Neural cell (in vitro differentiated cells): ENCODE data around the gene NKAIN2. TPM values are rescaled to one million over a fixed set of nuclear protein-coding genes. Genes with fewer than 3 reads are reported as not detected.

Experiments
- H2AFZ ChIP-seq: fragments of 200-600, 300-800 bp; sonication (generic), shearing (Covaris generic); 2 replicates; pipeline ENCODE4 v1.6.0; 2014; ENCODE audit warnings: low read depth, mild to moderate bottlenecking, antibody characterized with exemption, low read length, moderate library complexity
- H3F3A ChIP-seq: fragments of 200-600 bp; shearing (Covaris generic); 2 replicates; pipeline ENCODE4 v1.6.1; 2016; ENCODE audit warnings: mild to moderate bottlenecking, moderate library complexity, mixed read lengths, antibody characterized with exemption, low read length; ENCODE audit not compliant: insufficient read depth, poor library complexity, severe bottlenecking
- H3K27ac ChIP-seq: fragments of 200-600, 300-800 bp; sonication (generic), shearing (Covaris generic); 2 replicates; pipeline ENCODE4 v1.5.1; 2014; ENCODE audit warnings: mild to moderate bottlenecking, low read length, moderate library complexity
- H3K27me3 ChIP-seq: fragments of 300-800, 200-600 bp; sonication (generic), shearing (Covaris generic); 2 replicates; pipeline ENCODE4 v1.6.0; 2014; ENCODE audit warnings: mild to moderate bottlenecking, low read depth, low read length, moderate library complexity; ENCODE audit not compliant: insufficient read depth
- H3K36me3 ChIP-seq: fragments of 300-800, 200-600 bp; sonication (generic), shearing (Covaris generic); 2 replicates; pipeline ENCODE4 v1.5.1; 2014; ENCODE audit warnings: mild to moderate bottlenecking, antibody characterized with exemption, low read length, moderate library complexity; ENCODE audit not compliant: insufficient read depth
- H3K4me2 ChIP-seq: fragments of 300-800, 200-600 bp; sonication (generic), shearing (Covaris generic); 2 replicates; pipeline ENCODE4 v1.6.0; 2014; ENCODE audit warnings: mild to moderate bottlenecking, low read length
- H3K4me3 ChIP-seq: fragments of 300-800, 200-600 bp; sonication (generic), shearing (Covaris generic); 2 replicates; pipeline ENCODE4 v1.5.1; 2014; ENCODE audit warnings: mild to moderate bottlenecking, low read length, moderate library complexity
- H3K79me2 ChIP-seq: fragments of 200-600 bp; shearing (Covaris generic); replicated peaks from 2 replicates; pipeline ENCODE4 v1.6.0; 2014; ENCODE audit warnings: mild to moderate bottlenecking, low read length, moderate library complexity; ENCODE audit not compliant: insufficient read depth
- H3K9ac ChIP-seq: fragments of 300-800, 200-600 bp; sonication (generic), shearing (Covaris generic); 2 replicates; pipeline ENCODE4 v1.6.1; 2016; ENCODE audit warnings: mild to moderate bottlenecking, low read length, mixed read lengths
- H3K9me2 ChIP-seq: fragments of 200-600 bp; shearing (Covaris generic); 2 replicates; pipeline ENCODE4 v1.6.1; 2016; ENCODE audit warnings: mild to moderate bottlenecking, low read length, mixed read lengths; ENCODE audit not compliant: insufficient read depth
- H3K9me3 ChIP-seq: fragments of 200-600, 300-800 bp; sonication (generic), shearing (Covaris generic); 2 replicates; pipeline ENCODE4 v1.6.1; 2016; ENCODE audit warnings: mild to moderate bottlenecking, mixed run types, low read length, moderate library complexity, mixed read lengths
- H4K20me1 ChIP-seq: fragments of 200-600 bp; shearing (Covaris generic); 2 replicates; pipeline ENCODE4 v1.6.1; 2016; ENCODE audit warnings: mild to moderate bottlenecking, mixed run types; ENCODE audit not compliant: insufficient read depth
- CTCF ChIP-seq: fragments of 450-650 bp; IDR thresholded peaks from 2 replicates; pipeline ENCODE4 v1.5.1; 2014; ENCODE audit warnings: antibody characterized with exemption, mild to moderate bottlenecking, moderate library complexity; ENCODE audit not compliant: poor library complexity, severe bottlenecking
- EP300 ChIP-seq: fragments of 450-650 bp; conservative IDR thresholded peaks from 2 replicates; pipeline ENCODE4 v1.6.1; 2014; ENCODE audit warnings: antibody characterized with exemption, mild to moderate bottlenecking, moderate library complexity; ENCODE audit not compliant: poor library complexity, severe bottlenecking
- EZH2 ChIP-seq: fragments of 200-600, 300-800 bp; shearing (Covaris generic), sonication (generic); IDR thresholded peaks from 2 replicates; pipeline ENCODE4 v1.6.1; 2014; ENCODE audit warnings: antibody characterized with exemption, low read length, borderline replicate concordance, mild to moderate bottlenecking; ENCODE audit not compliant: insufficient read depth, poor library complexity, severe bottlenecking
- MXI1 ChIP-seq: fragments of 450-650 bp; conservative IDR thresholded peaks from 2 replicates; pipeline ENCODE4 v1.6.1; 2014; ENCODE audit warnings: antibody characterized with exemption, mild to moderate bottlenecking; ENCODE audit not compliant: poor library complexity, severe bottlenecking
- POLR2AphosphoS5 ChIP-seq: IDR thresholded peaks from 2 replicates; pipeline ENCODE4 v1.6.1; 2012
- RAD21 ChIP-seq: fragments of 450-650 bp; conservative IDR thresholded peaks from 2 replicates; pipeline ENCODE4 v1.6.1; 2014; ENCODE audit warnings: antibody characterized with exemption, mild to moderate bottlenecking, moderate library complexity
- REST ChIP-seq: IDR thresholded peaks from 2 replicates; pipeline ENCODE4 v1.6.1; 2012; ENCODE audit warnings: borderline replicate concordance
- SMC3 ChIP-seq: fragments of 450-650 bp; conservative IDR thresholded peaks from 2 replicates; pipeline ENCODE4 v1.6.1; 2014; ENCODE audit warnings: antibody characterized with exemption, mild to moderate bottlenecking, moderate library complexity; ENCODE audit not compliant: poor library complexity
- TAF1 ChIP-seq: IDR thresholded peaks from 2 replicates; pipeline ENCODE4 v1.6.1; 2012; ENCODE audit warnings: low read depth
- polyA plus RNA-seq: library from polyadenylated mRNA; depleted of rRNA; stranded (reverse); fragments of >200 nt; gene quantifications from 2 replicates; pipeline ENCODE4 v1.2.3, GENCODE V29; 2014

Gene NKAIN2
- polyA plus RNA-seq, 1 donor from 2014 or later: 23.2 TPM

DNA sequence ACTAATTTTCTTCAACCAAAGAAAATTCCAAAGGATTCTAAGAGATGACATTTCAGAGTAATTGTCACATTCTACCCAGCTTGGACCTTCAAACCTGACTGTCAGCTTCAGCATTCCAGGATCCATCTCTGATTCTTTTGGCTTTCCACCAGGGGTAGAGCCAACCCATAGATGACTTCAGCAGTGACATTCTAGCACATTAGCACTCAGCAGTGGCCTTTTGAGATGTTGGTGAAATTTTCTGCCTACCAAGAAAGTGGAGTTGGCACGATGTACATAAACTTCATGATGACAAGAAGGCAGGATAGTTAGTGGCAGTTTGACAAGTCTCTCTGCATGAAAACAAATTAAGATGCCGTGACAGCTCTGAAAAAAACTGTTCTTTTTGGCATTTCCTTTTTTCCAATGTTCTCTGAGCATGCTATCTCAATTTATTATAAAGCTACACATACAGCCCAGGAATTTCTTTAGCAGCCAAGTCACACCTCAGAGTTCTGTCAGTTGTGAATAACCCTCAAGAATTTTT is 692.1 kb downstream of the NKAIN2 start:
- Histone ChIP-seq H3K27ac (no peak overlapping the region), H3K4me3 (no peak overlapping the region), H3K9me3 (no peaks in the 10 kb centered on the region), H3K9ac (no peak overlapping the region), H3K36me3 (no peaks in the 10 kb centered on the region), H3K4me2 (no peak overlapping the region), H4K20me1 (no peaks in the 10 kb centered on the region), H3F3A (no peaks in the 10 kb centered on the region), H3K9me2 (no peaks in the 10 kb centered on the region), H3K79me2 (no peaks in the 10 kb centered on the region), H2AFZ (no peak overlapping the region), H3K27me3 (no peaks in the 10 kb centered on the region)
- no peak for TF ChIP-seq SMC3
- peak; percentile 58 for TF ChIP-seq POLR2AphosphoS5
- TF ChIP-seq EP300: peak; percentile 84

- no peak overlapping the region for H2AFZ ChIP-seq
- H3K9me3 ChIP-seq: no peaks in the 10 kb centered on the region
- H3F3A ChIP-seq: no peaks in the 10 kb centered on the region
- H3K4me3 ChIP-seq: no peak overlapping the region
- no peaks in the 10 kb centered on the region for H3K9me2 ChIP-seq
- no peaks in the 10 kb centered on the region for H3K79me2 ChIP-seq
- H3K27me3 ChIP-seq: no peaks in the 10 kb centered on the region
- H3K9ac ChIP-seq: no peak overlapping the region
- no peaks in the 10 kb centered on the region for H4K20me1 ChIP-seq
- no peaks in the 10 kb centered on the region for H3K36me3 ChIP-seq
- H3K4me2 ChIP-seq: no peak overlapping the region
- H3K27ac ChIP-seq: no peak overlapping the region
- TF ChIP-seq RAD21 (no peak), EZH2 (no peak), EP300 (no peak), CTCF (no peak), POLR2AphosphoS5 (no peak), SMC3 (no peak), TAF1 (no peak), MXI1 (no peak), REST (no peak)
Observed at GRCh38 chr6:124496334-124496733, 692.7 kb downstream of the NKAIN2 start.

- Histone ChIP-seq H3K9me3 (no peaks in the 10 kb centered on the region), H3K9me2 (no peaks in the 10 kb centered on the region)
Observed at GRCh38 chr6:124512431-124512830, 708.8 kb downstream of the NKAIN2 start.

More at GRCh38 chr6:124512431-124512830, 708.8 kb downstream of the NKAIN2 start:
- TF ChIP-seq EP300: no peak
- no peak for TF ChIP-seq RAD21
- no peak for TF ChIP-seq CTCF
- TF ChIP-seq TAF1: no peak
- no peak for TF ChIP-seq EZH2
- Histone ChIP-seq H3K27me3 (no peaks in the 10 kb centered on the region), H3K36me3 (no peaks in the 10 kb centered on the region), H3F3A (no peaks in the 10 kb centered on the region), H2AFZ (no peak overlapping the region), H3K9ac (no peak overlapping the region), H3K27ac (no peak overlapping the region), H3K4me2 (no peak overlapping the region), H3K79me2 (no peaks in the 10 kb centered on the region), H3K4me3 (no peak overlapping the region), H4K20me1 (no peaks in the 10 kb centered on the region)
